Cardiac muscle cell (in vitro differentiated cells and primary cell): ENCODE results near the gene PRKD3. TPM values are rescaled to one million over a fixed set of nuclear protein-coding genes. Genes with fewer than 3 reads are reported as not detected.

Experiments
- DNase-seq, 2 donors: peaks; one replicate each; pipeline versions ENCODE4 v3.0.0 to v3.0.0-alpha.2; 2010 to 2017; ENCODE audit warnings: low read depth in 1 of 2, low spot score in 1 of 2
- H3K27ac ChIP-seq: fragments of 200-600 bp; sonication (generic); 2 replicates; pipeline ENCODE4 v1.5.1; 2016
- H3K27me3 ChIP-seq: fragments of 200-600 bp; sonication (generic); 2 replicates; pipeline ENCODE4 v1.6.0; 2016; ENCODE audit warnings: control low read depth
- H3K36me3 ChIP-seq: fragments of 200-600 bp; sonication (generic); 2 replicates; pipeline ENCODE4 v1.5.1; 2016; ENCODE audit warnings: control low read depth
- H3K4me1 ChIP-seq: fragments of 200-600 bp; sonication (generic); 2 replicates; pipeline ENCODE4 v1.8.1; 2017; ENCODE audit warnings: low read depth, mild to moderate bottlenecking, mixed run types
- H3K4me3 ChIP-seq: fragments of 200-600 bp; sonication (generic); 2 replicates; pipeline ENCODE4 v1.5.1; 2016; ENCODE audit warnings: mild to moderate bottlenecking
- H3K9me3 ChIP-seq: fragments of 200-600 bp; sonication (generic); 2 replicates; pipeline ENCODE4 v1.5.1; 2017; ENCODE audit warnings: low read depth, mild to moderate bottlenecking, control low read depth
- polyA plus RNA-seq: library from polyadenylated mRNA; unstranded; fragments of >200 nt; fragmentation: Nextera tagmentation; extraction: Ambion mirVana; gene quantifications from 2 replicates; pipeline ENCODE4 v1.2.1, GENCODE V29; 2016
- total RNA-seq: library from RNA; depleted of rRNA; stranded (reverse); fragments of >200 nt; gene quantifications from 2 replicates; pipeline ENCODE4 v1.2.3, GENCODE V29; 2016
- TF ChIP-seq, protein P1 (sequence below): IDR thresholded peaks from 2 replicates; pipeline ENCODE4 v1.5.1; 2012; ENCODE audit warnings: low read depth, mild to moderate bottlenecking, low read length

The PRKD3 gene
- total and polyA plus RNA-seq, 2 experiments from 2014 or later, result 13.2 to 20.2 TPM

DNA sequence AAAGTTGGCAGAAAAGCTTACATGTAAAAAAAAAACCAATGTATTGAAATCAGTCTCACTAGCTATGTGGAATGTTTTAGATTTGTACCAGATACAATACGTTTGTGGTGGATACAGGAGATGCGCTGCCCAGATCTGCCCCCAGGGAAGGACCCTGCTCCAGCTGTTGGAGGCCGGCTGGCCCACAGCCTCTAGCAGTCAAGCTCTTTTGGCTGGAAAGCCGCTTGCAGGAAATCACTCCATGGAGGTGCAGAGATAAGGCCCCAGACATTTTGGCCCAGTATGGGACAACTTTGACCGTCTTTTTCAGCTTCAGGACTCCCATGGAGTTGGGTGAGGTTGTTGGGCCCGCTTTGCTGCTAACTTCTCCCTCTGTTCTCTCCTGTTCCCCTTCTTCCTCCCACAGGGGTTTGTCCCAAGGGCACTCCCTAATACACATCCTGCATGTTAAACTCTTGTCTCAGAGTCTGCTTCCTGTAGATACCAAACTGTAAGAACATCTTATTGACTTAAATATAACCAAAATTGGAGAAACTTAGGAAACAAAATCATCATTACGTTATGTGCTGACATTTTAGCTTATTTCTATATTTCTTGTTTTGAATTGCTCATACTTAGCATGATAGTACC is 18.1 kb upstream of the PRKD3 start:
- DNase-seq, result peak in 1 of 2 donors; percentile 17
- H3K4me3 ChIP-seq, result no peak overlapping the region
- H3K4me1 ChIP-seq, result no peaks in the 10 kb centered on the region
- H3K36me3 ChIP-seq, result no peaks in the 10 kb centered on the region
- no peak overlapping the region for H3K27ac ChIP-seq
- TF ChIP-seq, protein P1, sequence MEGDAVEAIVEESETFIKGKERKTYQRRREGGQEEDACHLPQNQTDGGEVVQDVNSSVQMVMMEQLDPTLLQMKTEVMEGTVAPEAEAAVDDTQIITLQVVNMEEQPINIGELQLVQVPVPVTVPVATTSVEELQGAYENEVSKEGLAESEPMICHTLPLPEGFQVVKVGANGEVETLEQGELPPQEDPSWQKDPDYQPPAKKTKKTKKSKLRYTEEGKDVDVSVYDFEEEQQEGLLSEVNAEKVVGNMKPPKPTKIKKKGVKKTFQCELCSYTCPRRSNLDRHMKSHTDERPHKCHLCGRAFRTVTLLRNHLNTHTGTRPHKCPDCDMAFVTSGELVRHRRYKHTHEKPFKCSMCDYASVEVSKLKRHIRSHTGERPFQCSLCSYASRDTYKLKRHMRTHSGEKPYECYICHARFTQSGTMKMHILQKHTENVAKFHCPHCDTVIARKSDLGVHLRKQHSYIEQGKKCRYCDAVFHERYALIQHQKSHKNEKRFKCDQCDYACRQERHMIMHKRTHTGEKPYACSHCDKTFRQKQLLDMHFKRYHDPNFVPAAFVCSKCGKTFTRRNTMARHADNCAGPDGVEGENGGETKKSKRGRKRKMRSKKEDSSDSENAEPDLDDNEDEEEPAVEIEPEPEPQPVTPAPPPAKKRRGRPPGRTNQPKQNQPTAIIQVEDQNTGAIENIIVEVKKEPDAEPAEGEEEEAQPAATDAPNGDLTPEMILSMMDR, result no peak
- no peaks in the 10 kb centered on the region for H3K9me3 ChIP-seq
- H3K27me3 ChIP-seq, result no peaks in the 10 kb centered on the region

DNA sequence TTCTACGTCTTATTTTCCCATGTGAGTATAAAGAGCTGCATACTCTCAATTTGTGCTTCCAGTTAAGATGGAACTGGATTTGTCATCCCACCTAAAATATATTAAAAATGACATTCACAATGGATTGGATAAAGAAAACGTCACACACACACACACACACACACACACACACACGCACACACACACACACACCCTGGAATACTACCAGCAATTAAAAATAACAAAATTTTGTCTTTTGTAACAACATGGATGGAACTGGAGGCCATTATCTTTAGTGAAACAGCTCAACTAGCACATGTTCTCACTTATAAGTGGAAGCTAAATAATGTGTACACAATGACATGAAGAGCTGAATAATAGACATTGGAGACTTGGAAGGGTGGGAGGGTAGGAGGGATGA is 16.0 kb upstream of the PRKD3 start:
- TF ChIP-seq, protein P1, result no peak
- H3K36me3 ChIP-seq, result no peaks in the 10 kb centered on the region
- H3K27me3 ChIP-seq, result no peaks in the 10 kb centered on the region
- DNase-seq, result no peak
- no peaks in the 10 kb centered on the region for H3K9me3 ChIP-seq
- H3K27ac ChIP-seq, result no peak overlapping the region
- no peaks in the 10 kb centered on the region for H3K4me1 ChIP-seq
- no peak overlapping the region for H3K4me3 ChIP-seq

DNA sequence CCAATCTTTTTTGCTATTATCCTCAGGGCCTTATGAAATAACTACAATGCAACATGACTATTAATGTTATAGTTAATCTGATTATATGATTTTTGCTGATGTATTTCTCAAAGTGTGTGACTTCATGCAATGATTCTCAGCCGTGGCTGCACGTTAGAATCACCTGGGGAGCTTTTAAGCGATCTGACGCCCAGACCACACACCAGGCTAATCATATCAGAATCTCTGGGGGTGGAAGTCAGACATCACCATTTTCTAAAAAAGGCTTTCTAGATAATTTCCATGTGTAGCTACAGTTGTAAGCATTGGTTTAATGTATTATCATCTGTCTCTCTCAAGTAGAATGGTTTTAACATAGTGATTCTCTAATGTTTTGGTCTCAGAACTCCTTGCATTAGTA is 14.3 kb upstream of the PRKD3 start:
- Histone ChIP-seq H3K36me3 (no peaks in the 10 kb centered on the region), H3K4me3 (no peak overlapping the region), H3K9me3 (no peaks in the 10 kb centered on the region), H3K27ac (no peak overlapping the region), H3K27me3 (no peaks in the 10 kb centered on the region), H3K4me1 (no peaks in the 10 kb centered on the region)
- TF ChIP-seq, protein P1, result no peak
- no peak for DNase-seq

DNA sequence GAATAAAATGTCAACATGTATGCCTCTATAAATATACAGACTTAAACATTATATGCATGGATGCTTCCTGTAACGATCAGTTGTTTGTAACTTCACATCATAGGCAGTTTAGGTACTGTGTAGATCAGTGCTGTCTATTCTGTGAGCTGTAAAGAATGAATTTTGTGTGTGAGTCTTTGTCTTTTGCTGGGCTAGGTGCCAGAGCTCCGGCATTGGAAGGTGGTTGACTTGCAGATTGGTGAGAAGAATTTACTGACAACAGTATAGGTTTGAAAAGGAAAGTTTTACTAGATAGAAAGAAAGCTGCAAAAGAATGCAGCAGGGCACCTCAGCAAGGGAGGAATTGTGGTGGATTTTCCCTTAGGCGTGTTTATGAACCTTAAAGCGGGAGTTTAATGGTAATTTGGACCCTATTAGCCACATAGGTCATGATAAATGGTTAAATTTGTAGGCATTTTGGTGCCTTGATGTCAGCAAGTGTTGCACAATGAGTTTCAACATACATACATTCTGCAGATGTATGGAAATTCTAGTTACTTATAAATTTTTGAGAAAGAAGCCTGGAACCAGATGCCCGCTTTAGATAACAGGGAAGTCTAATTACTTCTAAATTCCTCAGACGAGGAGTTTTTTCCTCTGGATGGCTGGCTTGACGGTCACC is 13.1 kb upstream of the PRKD3 start:
- Histone ChIP-seq H3K27ac (no peak overlapping the region), H3K27me3 (no peaks in the 10 kb centered on the region), H3K36me3 (no peaks in the 10 kb centered on the region), H3K9me3 (no peaks in the 10 kb centered on the region), H3K4me3 (no peak overlapping the region), H3K4me1 (no peaks in the 10 kb centered on the region)
- TF ChIP-seq, protein P1, result no peak
- peak in 1 of 2 donors; percentile 25 for DNase-seq

DNA sequence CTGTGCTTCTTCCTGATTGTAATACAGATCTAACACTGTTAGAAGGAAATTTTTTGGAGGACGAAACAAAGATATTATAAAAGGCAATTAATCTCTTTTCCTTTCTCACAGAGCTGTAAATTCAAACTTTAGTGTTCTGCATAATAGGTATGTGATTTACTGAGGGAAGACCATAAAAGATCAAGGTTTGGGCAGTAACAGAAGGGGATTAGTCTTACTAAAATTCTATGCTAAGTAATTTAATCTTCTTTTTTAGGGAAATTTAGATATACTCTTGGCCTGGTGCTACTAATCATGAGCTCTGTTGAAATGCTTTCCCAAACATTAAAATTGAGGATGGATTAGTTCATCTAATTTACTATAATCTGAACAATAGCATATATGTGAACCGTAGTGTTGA is 11.0 kb upstream of the PRKD3 start:
- H3K4me1 ChIP-seq, result no peaks in the 10 kb centered on the region
- H3K9me3 ChIP-seq, result no peaks in the 10 kb centered on the region
- no peak overlapping the region for H3K4me3 ChIP-seq
- H3K27ac ChIP-seq, result no peak overlapping the region
- H3K36me3 ChIP-seq, result no peaks in the 10 kb centered on the region
- no peaks in the 10 kb centered on the region for H3K27me3 ChIP-seq
- TF ChIP-seq, protein P1, result no peak
- DNase-seq, result no peak
